ENCODE results near the gene SEC23B.

Gene SEC23B

DNA sequence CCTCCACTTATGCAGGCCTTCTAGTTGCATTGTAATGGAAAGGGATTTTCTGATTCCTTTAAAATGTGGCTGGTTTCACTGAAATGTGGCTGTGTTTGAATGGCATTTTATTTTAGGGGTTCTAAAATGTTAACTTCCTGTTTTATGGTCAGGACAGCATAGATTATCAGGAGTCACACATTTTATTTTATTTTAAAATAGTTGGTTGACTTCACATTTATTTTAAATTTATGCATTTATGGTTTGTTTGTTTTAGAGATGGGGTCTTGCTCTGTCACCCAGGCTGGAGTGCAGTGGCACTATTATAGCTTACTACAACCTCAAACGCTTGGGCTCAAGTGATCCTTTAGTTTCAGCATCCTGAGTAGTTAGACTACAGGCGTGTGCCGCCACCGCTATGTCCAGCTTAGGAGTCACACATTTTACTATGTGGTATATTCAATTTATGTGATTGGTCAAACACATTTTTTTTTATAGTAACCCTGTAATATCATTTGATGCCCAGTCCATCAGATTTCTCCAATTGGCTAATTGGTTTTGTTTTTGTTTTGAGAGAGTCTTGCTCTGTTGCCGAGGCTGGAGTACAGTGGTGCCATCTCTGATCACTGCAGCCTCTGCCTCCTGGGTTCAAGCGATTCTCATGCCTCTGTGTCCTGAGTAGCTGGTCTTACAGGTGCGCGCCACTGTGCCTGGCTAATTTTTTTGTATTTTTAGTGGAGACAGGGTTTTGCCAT is 82.4 kb downstream of the SEC23B start:
- DNase-seq = no peak

DNA sequence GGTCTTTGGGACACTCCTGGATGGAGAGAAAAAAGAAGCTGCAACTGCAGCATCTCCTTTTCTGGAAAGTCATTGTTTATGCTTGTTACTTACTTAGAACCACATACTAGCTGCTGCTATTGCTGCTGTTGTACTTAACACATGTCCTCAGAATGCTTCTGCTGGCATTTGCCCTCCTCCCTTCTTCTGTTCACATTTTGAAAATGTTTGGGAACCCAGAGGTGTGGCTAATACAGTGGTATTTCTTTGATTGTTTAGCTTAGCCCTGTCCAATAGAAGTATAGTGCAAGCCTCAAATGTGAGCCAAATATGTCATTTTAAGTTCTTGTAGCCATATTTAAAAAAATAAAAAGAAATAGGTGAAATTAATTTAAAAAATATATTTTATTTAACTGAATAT is 88.5 kb downstream of the SEC23B start:
- no peak for DNase-seq

DNA sequence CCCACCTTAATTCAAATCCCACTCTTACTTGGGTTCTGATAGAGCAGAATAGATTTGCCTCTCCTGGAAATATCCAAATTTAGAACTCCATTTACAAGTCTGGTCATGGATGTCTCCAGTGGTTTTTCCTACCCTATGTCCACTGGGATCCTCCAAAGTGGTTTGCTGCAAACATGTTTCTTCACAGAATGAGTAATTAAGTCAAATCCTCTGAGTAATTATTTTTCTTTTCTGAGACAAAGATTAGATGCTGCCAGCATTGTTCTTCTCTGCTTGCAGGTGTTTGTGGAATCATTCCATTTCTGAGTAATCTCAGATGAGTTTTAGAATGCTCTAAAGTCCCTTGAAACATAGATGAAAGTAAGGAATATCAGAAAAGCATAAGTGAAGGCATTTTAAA is 102.0 kb downstream of the SEC23B start:
- DNase-seq = no peak
